ENCODE data around the gene ENPP5. TPM values are rescaled to one million over a fixed set of nuclear protein-coding genes. Genes with fewer than 3 reads are reported as not detected.

The ENPP5 gene
- total RNA-seq, 4 donors from 2014 or later: 0.94 to 1.5 (median 1.4) TPM

GRCh38 chr6:46175976-46176375 lies 5.2 kb upstream of the ENPP5 start:
- peaks cover 0 to 13% (median 0%) of the 10 kb centered on the region in 3 donors for H3K4me1 ChIP-seq
- no peak for DNase-seq
- H3K27ac ChIP-seq: no peak overlapping the region
- 32 to 37% methylated on average over 3 of the region's 3 CpGs for WGBS, 2 donors
- no peaks in the 10 kb centered on the region for H3K9me3 ChIP-seq
- peaks cover 0 to 17% (median 0%) of the 10 kb centered on the region in 4 donors for H3K27me3 ChIP-seq
- H3K36me3 ChIP-seq: no peaks in the 10 kb centered on the region
- TF ChIP-seq CTCF (IDR thresholded peaks at IDR 0.05) (no peak), POLR2A (IDR thresholded peaks at IDR 0.05) (no peak)
- no peak overlapping the region for H3K4me3 ChIP-seq
- intact Hi-C loops (cut with DNase I): no loop called here

- intact Hi-C loops (cut with DNase I): no loop called here
- 79 to 81% methylated on average over 4 of the region's 4 CpGs for WGBS, 2 donors
- H3K27ac ChIP-seq: no peak overlapping the region
- peaks cover 0 to 22% (median 0%) of the 10 kb centered on the region in 4 donors for H3K27me3 ChIP-seq
- TF ChIP-seq CTCF (IDR thresholded peaks at IDR 0.05): no peak
- TF ChIP-seq POLR2A (IDR thresholded peaks at IDR 0.05): no peak
- no peaks in the 10 kb centered on the region for H3K36me3 ChIP-seq
- no peak for DNase-seq
- H3K9me3 ChIP-seq: no peaks in the 10 kb centered on the region
- H3K4me3 ChIP-seq: no peak overlapping the region
- peaks cover 1 to 19% (median 2%) of the 10 kb centered on the region in 3 donors for H3K4me1 ChIP-seq
Observed at GRCh38 chr6:46175446-46175845, 4.7 kb upstream of the ENPP5 start.

- Histone ChIP-seq H3K4me1 (peaks cover 2 to 24% (median 6%) of the 10 kb centered on the region in 3 donors), H3K36me3 (no peaks in the 10 kb centered on the region), H3K27ac (no peak overlapping the region), H3K4me3 (no peak overlapping the region), H3K9me3 (no peaks in the 10 kb centered on the region), H3K27me3 (peaks cover 0 to 28% (median 0%) of the 10 kb centered on the region in 4 donors)
- intact Hi-C loops (cut with DNase I): no loop called here
- DNase-seq: no peak
- TF ChIP-seq CTCF (IDR thresholded peaks at IDR 0.05) (no peak), POLR2A (IDR thresholded peaks at IDR 0.05) (no peak)
- 73 to 79% methylated on average over 3 of the region's 3 CpGs for WGBS, 2 donors
Observed at GRCh38 chr6:46174904-46175303, 4.1 kb upstream of the ENPP5 start.

- no peak for DNase-seq
- peaks cover 2 to 24% (median 6%) of the 10 kb centered on the region in 3 donors for H3K4me1 ChIP-seq
- no peaks in the 10 kb centered on the region for H3K36me3 ChIP-seq
- 44 to 51% methylated on average over 4 of the region's 4 CpGs for WGBS, 2 donors
- H3K9me3 ChIP-seq: no peaks in the 10 kb centered on the region
- intact Hi-C loops (cut with DNase I): no loop called here
- TF ChIP-seq CTCF (IDR thresholded peaks at IDR 0.05) (no peak), POLR2A (IDR thresholded peaks at IDR 0.05) (no peak)
- H3K27me3 ChIP-seq: peaks cover 0 to 21% (median 0%) of the 10 kb centered on the region in 4 donors
- H3K27ac ChIP-seq: no peak overlapping the region
- H3K4me3 ChIP-seq: no peak overlapping the region
Observed at GRCh38 chr6:46172176-46172575, 1.4 kb upstream of the ENPP5 start.

- DNase-seq: no peak
- Histone ChIP-seq H3K9me3 (no peaks in the 10 kb centered on the region), H3K4me1 (no peaks in the 10 kb centered on the region), H3K4me3 (no peak overlapping the region), H3K27ac (no peak overlapping the region), H3K36me3 (no peaks in the 10 kb centered on the region), H3K27me3 (no peaks in the 10 kb centered on the region)
- WGBS, 2 donors: 86 to 94% methylated on average over 5 of the region's 5 CpGs
- intact Hi-C loops (cut with DNase I): no loop called here
- TF ChIP-seq POLR2A (IDR thresholded peaks at IDR 0.05): no peak
- TF ChIP-seq CTCF (IDR thresholded peaks at IDR 0.05): no peak
Observed at GRCh38 chr6:46160102-46160501, 10.7 kb downstream of the ENPP5 start.

Measured in esophagus squamous epithelium (tissue), 5 donors.